Measurements from ENCODE around the gene NOTCH2. TPM values are rescaled to one million over a fixed set of nuclear protein-coding genes. Genes with fewer than 3 reads are reported as not detected.

NOTCH2 gene
- total RNA-seq, 1 donor, result 200 TPM

DNA sequence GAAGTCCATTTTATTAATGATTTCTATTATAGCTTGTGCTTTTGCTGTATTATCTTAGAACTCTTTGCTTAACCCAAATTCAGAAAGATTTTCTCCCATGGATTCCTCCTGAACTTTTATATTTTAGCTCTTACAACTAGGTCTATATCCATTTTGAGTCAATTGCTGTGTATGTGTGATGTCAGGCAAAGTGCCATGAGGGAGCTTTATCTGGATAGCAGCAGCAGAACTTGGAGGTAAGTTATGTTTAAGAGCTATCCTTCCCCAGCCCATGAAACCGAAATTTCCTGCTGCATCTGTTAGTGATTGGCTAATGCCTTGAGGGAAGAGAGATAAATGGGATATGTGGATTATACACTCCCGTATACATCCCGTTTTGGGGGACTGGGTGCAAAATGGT is 203.0 kb downstream of the NOTCH2 start:
- TF ChIP-seq, protein P1, sequence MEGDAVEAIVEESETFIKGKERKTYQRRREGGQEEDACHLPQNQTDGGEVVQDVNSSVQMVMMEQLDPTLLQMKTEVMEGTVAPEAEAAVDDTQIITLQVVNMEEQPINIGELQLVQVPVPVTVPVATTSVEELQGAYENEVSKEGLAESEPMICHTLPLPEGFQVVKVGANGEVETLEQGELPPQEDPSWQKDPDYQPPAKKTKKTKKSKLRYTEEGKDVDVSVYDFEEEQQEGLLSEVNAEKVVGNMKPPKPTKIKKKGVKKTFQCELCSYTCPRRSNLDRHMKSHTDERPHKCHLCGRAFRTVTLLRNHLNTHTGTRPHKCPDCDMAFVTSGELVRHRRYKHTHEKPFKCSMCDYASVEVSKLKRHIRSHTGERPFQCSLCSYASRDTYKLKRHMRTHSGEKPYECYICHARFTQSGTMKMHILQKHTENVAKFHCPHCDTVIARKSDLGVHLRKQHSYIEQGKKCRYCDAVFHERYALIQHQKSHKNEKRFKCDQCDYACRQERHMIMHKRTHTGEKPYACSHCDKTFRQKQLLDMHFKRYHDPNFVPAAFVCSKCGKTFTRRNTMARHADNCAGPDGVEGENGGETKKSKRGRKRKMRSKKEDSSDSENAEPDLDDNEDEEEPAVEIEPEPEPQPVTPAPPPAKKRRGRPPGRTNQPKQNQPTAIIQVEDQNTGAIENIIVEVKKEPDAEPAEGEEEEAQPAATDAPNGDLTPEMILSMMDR (IDR thresholded peaks at IDR 0.05; ENCODE audit: insufficient read depth, low read depth, low read length), result no peak
- no peak overlapping the region for H3K4me3 ChIP-seq (ENCODE audit: low read depth, low read length)
- DNase-seq (ENCODE audit: low read depth), result peak; percentile 38

DNA sequence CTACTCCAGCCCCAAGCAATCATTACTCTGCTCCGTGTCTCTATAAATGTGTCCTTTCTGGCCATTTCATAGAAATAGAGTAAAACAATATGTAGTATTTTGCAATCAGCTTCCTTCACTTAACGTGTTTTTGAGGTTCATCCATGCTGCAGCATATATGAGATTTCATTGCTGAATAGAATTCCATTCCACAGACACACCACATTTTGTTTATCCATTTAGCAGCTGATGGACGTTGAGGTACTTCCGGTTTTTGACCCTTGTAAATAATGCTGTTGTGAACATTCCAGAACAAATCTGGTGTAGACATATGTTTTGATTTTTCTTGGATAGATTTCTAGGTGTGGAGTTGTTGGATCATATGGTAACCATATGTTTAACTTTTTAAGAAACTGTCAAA is 203.8 kb downstream of the NOTCH2 start:
- TF ChIP-seq, protein P1 (IDR thresholded peaks at IDR 0.05; ENCODE audit: insufficient read depth, low read depth, low read length), result no peak
- DNase-seq (ENCODE audit: low read depth), result peak; percentile 93
- no peak overlapping the region for H3K4me3 ChIP-seq (ENCODE audit: low read depth, low read length)

DNA sequence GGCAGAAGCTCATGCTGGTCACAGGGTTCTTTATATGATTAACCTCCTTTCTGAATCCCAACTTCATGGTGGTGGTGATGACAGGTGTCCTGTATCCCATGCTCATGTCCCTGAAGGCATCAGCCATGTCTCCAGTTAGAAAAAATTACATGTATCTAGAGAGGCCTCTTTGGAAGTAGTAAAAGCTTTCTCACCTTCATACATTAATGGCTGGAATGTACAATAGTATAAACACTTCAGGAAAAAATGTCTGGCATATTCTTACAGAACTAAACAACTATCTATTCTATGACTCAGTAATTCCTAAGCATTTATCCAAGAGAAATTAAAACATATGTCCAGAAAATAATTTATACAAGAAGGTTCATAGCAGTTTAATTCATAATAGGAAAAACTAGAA is 207.2 kb downstream of the NOTCH2 start:
- peak; percentile 39 for DNase-seq (ENCODE audit: low read depth)
- TF ChIP-seq, protein P1 (IDR thresholded peaks at IDR 0.05; ENCODE audit: insufficient read depth, low read depth, low read length), result no peak
- H3K4me3 ChIP-seq (ENCODE audit: low read depth, low read length), result no peak overlapping the region

Other genes with a start within 250 kb of the NOTCH2 start
- under 0.01 TPM in 1 of 2 replicates, not detected in the other for gene ADAM30, start 173.1 kb downstream of the NOTCH2 start, total RNA-seq
- 47.4 and 77.3 TPM in 2 replicates for gene SEC22B, start 106.9 kb upstream of the NOTCH2 start, total RNA-seq

All from fibroblast of villous mesenchyme (primary cell).